Fibroblast of the aortic adventitia (primary cell): Measurements from ENCODE around the gene SOX6. TPM values are rescaled to one million over a fixed set of nuclear protein-coding genes. Genes with fewer than 3 reads are reported as not detected.
"Not testable (repeated sequence)": the region's sequence is repeated elsewhere in the genome, so short reads cannot be mapped to it uniquely, and the experiment has no call there.

Experiments
- DNase-seq: peaks from one replicate; pipeline ENCODE4 v3.0.0-alpha.2; 2010; ENCODE audit warnings: low read depth
- H3K4me3 ChIP-seq: 2 replicates; pipeline ENCODE4 v1.5.1; 2011; ENCODE audit warnings: low read depth, mild to moderate bottlenecking, control low read depth, low read length, moderate library complexity
- CTCF ChIP-seq: IDR thresholded peaks from 2 replicates; pipeline ENCODE4 v1.5.1; 2011; ENCODE audit warnings: mild to moderate bottlenecking, low read length, control low read depth, inconsistent platforms; ENCODE audit not compliant: insufficient read depth
- total RNA-seq: library from RNA; depleted of rRNA; stranded (reverse); fragments of >200 nt; gene quantifications from 2 replicates; pipeline ENCODE4 v1.2.3, GENCODE V29; 2012; ENCODE audit warnings: low replicate concordance

SOX6 gene
- total RNA-seq, 1 donor, result 0.36 TPM

- no peak overlapping the region for H3K4me3 ChIP-seq
- DNase-seq, result no peak
- no peak for TF ChIP-seq CTCF
These were observed 274.8 kb downstream of the SOX6 start for GRCh38 chr11:16081382-16082094.

GRCh38 chr11:16080688-16081381 is 275.5 kb downstream of the SOX6 start:
- no peak for TF ChIP-seq CTCF
- H3K4me3 ChIP-seq, result no peak overlapping the region
- no peak for DNase-seq

DNA sequence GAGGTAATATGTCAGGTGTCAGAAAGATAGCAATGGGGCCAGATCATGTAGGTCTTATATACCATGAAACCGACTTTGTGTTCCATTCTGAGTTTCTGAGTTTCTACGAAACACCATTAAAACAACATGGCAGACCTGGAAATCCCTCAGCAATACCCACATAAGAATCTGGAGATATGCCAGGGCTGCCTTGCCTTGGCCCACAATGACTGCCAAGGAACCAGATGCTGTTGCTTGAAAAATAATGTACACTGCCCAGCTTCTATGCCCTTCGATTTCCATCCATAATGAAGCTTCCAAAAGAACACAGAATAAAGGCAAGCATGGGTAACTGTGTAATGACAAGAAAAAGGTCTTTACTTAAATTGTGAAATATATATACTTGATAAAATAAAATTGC is 277.4 kb downstream of the SOX6 start:
- TF ChIP-seq CTCF, result no peak
- no peak overlapping the region for H3K4me3 ChIP-seq
- no peak for DNase-seq

- H3K4me3 ChIP-seq, result no peak overlapping the region
- no peak for TF ChIP-seq CTCF
- no peak for DNase-seq
These were observed 285.8 kb downstream of the SOX6 start for GRCh38 chr11:16070573-16070972.

- DNase-seq, H3K4me3 ChIP-seq: not testable (repeated sequence)
These were observed 289.1 kb downstream of the SOX6 start for GRCh38 chr11:16067268-16067667.

DNA sequence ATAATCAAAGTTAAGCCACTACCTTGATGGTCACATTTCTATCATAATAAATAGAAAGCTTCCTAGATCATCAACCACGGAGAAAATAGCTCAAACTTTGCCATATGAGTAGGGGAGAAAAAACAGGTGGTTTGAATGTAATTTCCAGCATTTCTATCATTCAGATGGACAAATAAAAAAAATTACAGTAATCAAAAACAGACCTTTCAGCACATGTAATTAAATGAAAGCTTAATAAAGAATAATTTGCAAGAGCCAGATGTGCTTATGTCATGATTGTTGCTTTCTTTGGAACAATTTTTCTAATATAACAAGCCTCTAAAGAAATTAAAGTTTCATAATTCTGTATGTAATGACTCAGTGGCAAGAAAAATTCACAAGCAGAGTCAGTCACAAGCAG is 297.0 kb downstream of the SOX6 start:
- TF ChIP-seq CTCF, result no peak
- H3K4me3 ChIP-seq, result no peak overlapping the region
- no peak for DNase-seq

GRCh38 chr11:16058671-16059070 is 297.7 kb downstream of the SOX6 start:
- no peak for DNase-seq
- no peak for TF ChIP-seq CTCF
- no peak overlapping the region for H3K4me3 ChIP-seq
